Glutamatergic neuron (in vitro differentiated cells): ENCODE data around the gene LYSET. TPM values are rescaled to one million over a fixed set of nuclear protein-coding genes. Genes with fewer than 3 reads are reported as not detected.

ENCODE experiments used
- DNase-seq: peaks from one replicate; pipeline ENCODE4 v3.0.0; 2022
- H3K27ac Mint-ChIP-seq: one replicate; pipeline ENCODE4 v1.8.0; 2020; ENCODE audit warnings: mild to moderate bottlenecking, mixed read lengths, inconsistent platforms; ENCODE audit not compliant: unreplicated experiment
- H3K27me3 Mint-ChIP-seq: one replicate; pipeline ENCODE4 v1.8.0; 2020; ENCODE audit warnings: mild to moderate bottlenecking, moderate library complexity, mixed read lengths, inconsistent platforms; ENCODE audit not compliant: unreplicated experiment
- H3K36me3 Mint-ChIP-seq: one replicate; pipeline ENCODE4 v1.8.0; 2020; ENCODE audit warnings: mild to moderate bottlenecking, mixed read lengths, inconsistent platforms; ENCODE audit not compliant: unreplicated experiment
- H3K4me1 Mint-ChIP-seq: one replicate; pipeline ENCODE4 v1.8.0; 2020; ENCODE audit warnings: mild to moderate bottlenecking, low read depth, mixed read lengths, inconsistent platforms; ENCODE audit not compliant: unreplicated experiment
- H3K4me3 Mint-ChIP-seq: one replicate; pipeline ENCODE4 v1.8.0; 2020; ENCODE audit warnings: mild to moderate bottlenecking, mixed read lengths, inconsistent platforms; ENCODE audit not compliant: unreplicated experiment
- H3K9me3 Mint-ChIP-seq: one replicate; pipeline ENCODE4 v1.8.0; 2020; ENCODE audit warnings: mild to moderate bottlenecking, moderate library complexity, mixed read lengths, inconsistent platforms; ENCODE audit not compliant: unreplicated experiment
- total RNA-seq: library from RNA; stranded (reverse); fragmentation: NEBNext Ultra II Directional; extraction: Animal tissue kit (Norgen Biotek cat#: 25700); gene quantifications from one replicate; pipeline ENCODE4 v1.2.1, GENCODE V29; 2021; ENCODE audit not compliant: unreplicated experiment
- TF ChIP-seq, protein P1 (sequence below): fragments of 200-600 bp; sonication (generic); IDR thresholded peaks from one replicate; pipeline ENCODE4 v1.5.0; 2021; ENCODE audit not compliant: partially characterized antibody, unreplicated experiment

Gene LYSET
- total RNA-seq, 1 donor from 2014 or later, result 15.9 TPM

DNA sequence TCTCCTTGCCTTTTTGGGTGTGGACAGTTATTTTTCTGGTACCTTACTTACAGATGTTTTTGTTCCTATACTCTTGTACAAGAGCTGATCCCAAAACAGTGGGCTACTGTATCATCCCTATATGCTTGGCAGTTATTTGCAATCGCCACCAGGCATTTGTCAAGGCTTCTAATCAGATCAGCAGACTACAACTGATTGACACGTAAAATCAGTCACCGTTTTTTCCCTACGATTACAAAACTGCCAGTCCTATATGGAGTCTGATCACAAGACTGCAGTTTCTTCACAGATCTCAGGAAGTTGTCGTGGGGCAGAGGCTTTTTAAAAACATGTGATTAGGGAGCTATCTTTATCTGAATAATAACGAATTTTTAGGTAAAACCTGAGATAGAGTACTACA is 1.3 kb downstream of the LYSET start:
- Mint-ChIP-seq H3K27ac (no peak overlapping the region), H3K36me3 (no peaks in the 10 kb centered on the region), H3K27me3 (peaks cover 1% of the 10 kb centered on the region), H3K4me3 (no peak overlapping the region), H3K4me1 (peaks cover 13% of the 10 kb centered on the region), H3K9me3 (peaks cover 4% of the 10 kb centered on the region)
- TF ChIP-seq, protein P1, sequence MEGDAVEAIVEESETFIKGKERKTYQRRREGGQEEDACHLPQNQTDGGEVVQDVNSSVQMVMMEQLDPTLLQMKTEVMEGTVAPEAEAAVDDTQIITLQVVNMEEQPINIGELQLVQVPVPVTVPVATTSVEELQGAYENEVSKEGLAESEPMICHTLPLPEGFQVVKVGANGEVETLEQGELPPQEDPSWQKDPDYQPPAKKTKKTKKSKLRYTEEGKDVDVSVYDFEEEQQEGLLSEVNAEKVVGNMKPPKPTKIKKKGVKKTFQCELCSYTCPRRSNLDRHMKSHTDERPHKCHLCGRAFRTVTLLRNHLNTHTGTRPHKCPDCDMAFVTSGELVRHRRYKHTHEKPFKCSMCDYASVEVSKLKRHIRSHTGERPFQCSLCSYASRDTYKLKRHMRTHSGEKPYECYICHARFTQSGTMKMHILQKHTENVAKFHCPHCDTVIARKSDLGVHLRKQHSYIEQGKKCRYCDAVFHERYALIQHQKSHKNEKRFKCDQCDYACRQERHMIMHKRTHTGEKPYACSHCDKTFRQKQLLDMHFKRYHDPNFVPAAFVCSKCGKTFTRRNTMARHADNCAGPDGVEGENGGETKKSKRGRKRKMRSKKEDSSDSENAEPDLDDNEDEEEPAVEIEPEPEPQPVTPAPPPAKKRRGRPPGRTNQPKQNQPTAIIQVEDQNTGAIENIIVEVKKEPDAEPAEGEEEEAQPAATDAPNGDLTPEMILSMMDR, result no peak
- DNase-seq, result no peak

GRCh38 chr14:93186956-93187355 is 1.8 kb downstream of the LYSET start:
- Mint-ChIP-seq H3K4me3 (no peak overlapping the region), H3K36me3 (no peaks in the 10 kb centered on the region), H3K9me3 (peaks cover 4% of the 10 kb centered on the region), H3K27ac (no peak overlapping the region), H3K4me1 (peaks cover 13% of the 10 kb centered on the region), H3K27me3 (peaks cover 1% of the 10 kb centered on the region)
- no peak for DNase-seq
- TF ChIP-seq, protein P1, result no peak

DNA sequence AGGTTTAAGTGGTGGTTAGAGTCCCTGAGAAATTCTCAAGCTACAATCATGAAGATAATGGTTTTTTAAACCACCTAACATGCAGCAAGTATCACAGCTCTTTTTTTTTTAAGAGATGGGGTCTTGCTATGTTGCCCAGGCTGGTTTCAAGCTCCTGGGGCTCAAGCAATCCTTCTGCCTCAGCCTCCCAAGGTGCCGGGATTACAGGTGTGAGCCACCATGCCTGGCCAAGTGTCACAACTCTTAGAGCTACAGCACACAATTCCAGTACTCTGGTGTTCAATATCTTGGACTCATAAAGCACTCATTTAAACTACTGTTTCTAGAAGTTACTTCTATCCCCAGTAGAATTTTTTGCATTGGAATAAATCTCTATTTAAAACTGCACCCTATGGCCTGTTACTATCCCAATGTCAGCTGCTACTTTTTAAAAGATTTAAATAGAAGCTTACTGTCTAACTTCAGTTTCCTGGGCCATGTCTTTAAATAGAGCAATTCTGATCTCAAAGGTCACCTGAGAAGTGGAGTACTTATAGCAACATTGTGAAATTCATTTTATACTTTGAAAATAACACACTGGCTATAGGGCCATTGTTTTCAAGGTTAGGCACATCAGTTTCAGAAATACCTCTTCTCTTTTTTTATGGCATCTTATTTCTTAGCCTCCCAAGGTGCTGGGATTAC is 10.3 kb downstream of the LYSET start:
- Mint-ChIP-seq H3K4me1 (no peaks in the 10 kb centered on the region), H3K27ac (no peak overlapping the region), H3K4me3 (no peak overlapping the region), H3K36me3 (no peaks in the 10 kb centered on the region), H3K9me3 (no peaks in the 10 kb centered on the region), H3K27me3 (peaks cover 2% of the 10 kb centered on the region)
- no peak for DNase-seq
- TF ChIP-seq, protein P1, result no peak

- Mint-ChIP-seq H3K27ac (no peak overlapping the region), H3K4me1 (no peaks in the 10 kb centered on the region)
These were observed 13.9 kb downstream of the LYSET start for GRCh38 chr14:93199031-93199430.

DNA sequence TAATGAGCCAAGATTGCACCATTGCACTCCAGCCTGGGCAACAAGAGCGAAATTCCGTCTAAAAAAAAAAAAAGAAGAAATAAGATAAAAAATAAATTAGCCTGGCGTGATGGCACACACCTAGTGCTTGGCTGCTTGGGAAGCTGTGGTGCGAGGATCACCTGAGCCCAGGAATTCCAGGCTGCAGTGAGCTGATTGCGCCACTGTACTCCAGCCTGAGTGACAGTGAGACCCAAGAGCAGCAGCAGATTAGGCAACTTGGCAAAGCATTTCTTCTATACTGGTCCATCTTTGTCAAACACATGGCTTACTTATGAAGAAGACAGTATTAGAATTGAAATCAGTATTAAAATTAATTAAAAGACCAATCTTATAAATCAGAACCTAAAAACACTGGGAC is 15.4 kb downstream of the LYSET start:
- no peak overlapping the region for H3K4me3 Mint-ChIP-seq
- no peak overlapping the region for H3K27ac Mint-ChIP-seq
- H3K4me1 Mint-ChIP-seq, result no peaks in the 10 kb centered on the region
- no peaks in the 10 kb centered on the region for H3K27me3 Mint-ChIP-seq
- TF ChIP-seq, protein P1, result no peak
- no peak for DNase-seq
- no peaks in the 10 kb centered on the region for H3K9me3 Mint-ChIP-seq
- H3K36me3 Mint-ChIP-seq, result no peaks in the 10 kb centered on the region

More at GRCh38 chr14:93199031-93199430, 13.9 kb downstream of the LYSET start:
- no peaks in the 10 kb centered on the region for H3K36me3 Mint-ChIP-seq
- DNase-seq, result no peak
- H3K4me3 Mint-ChIP-seq, result no peak overlapping the region
- TF ChIP-seq, protein P1, result no peak
- H3K27me3 Mint-ChIP-seq, result peaks cover 2% of the 10 kb centered on the region
- no peaks in the 10 kb centered on the region for H3K9me3 Mint-ChIP-seq
